HepG2 (cell line): ENCODE results near the gene CCDC33. TPM values are rescaled to one million over a fixed set of nuclear protein-coding genes. Genes with fewer than 3 reads are reported as not detected.
A peak's percentile ranks its signal among the peaks of the same experiment; 100 is the strongest.

Experiments used
- ATAC-seq: fragments of 200-7000 bp; cut with Tn5 transposase; 3 replicates; pipeline ENCODE4 v1.9.1; 2020; ENCODE audit warnings: mild to moderate bottlenecking, moderate library complexity
- BruUV-seq: library from RNA; stranded (reverse); fragments of 400-500 nt; replicated peaks from 2 replicates; lab custom pipeline; 2021; lab: Mats Ljungman, UMichigan
- CTCF ChIA-PET: fragments of 300-600 bp; formaldehyde crosslinking; extraction: SDS; loops from one replicate; lab custom pipeline; 2021; ENCODE audit warnings: low total read pairs, inconsistent platforms, low intra/inter-chr PET ratio; lab: Yijun Ruan, JAX
- POLR2A ChIA-PET: fragments of 350-600 bp; sonication (Branson Sonifier 250); formaldehyde crosslinking; loops from one replicate; lab custom pipeline; 2020; ENCODE audit warnings: antibody characterized with exemption, inconsistent platforms; lab: Yijun Ruan, JAX
- DNase-seq: peaks from one replicate; pipeline ENCODE4 v3.0.0-alpha.2; 2015; ENCODE audit warnings: low spot score
- FAIRE-seq: peaks from 3 replicates; lab custom pipeline; 2011; peaks lifted over from hg19 to GRCh38; lab: Jason Lieb, UNC
- H2AFZ ChIP-seq: one replicate; pipeline ENCODE4 v1.6.1; 2011; ENCODE audit warnings: low read length, inconsistent platforms
- H3K27ac ChIP-seq: fragments of 300-600 bp; 3 replicates; pipeline ENCODE4 v1.8.0; 2011; ENCODE audit warnings: mixed run types, mild to moderate bottlenecking, mixed read lengths, low read length, inconsistent platforms; ENCODE audit not compliant: insufficient read depth; ENCODE audit errors: extremely low read length
- H3K27me3 ChIP-seq, 2 experiments: fragments of 200-600 bp in 1 of 2; 2 replicates in 1 of 2; 3 replicates in 1 of 2; pipeline versions ENCODE4 v1.6.0 to v1.8.0; 2011; ENCODE audit warnings: low read length in 2 of 2, mild to moderate bottlenecking in 2 of 2, moderate library complexity in 2 of 2, inconsistent platforms in 1 of 2; ENCODE audit not compliant: insufficient read depth in 2 of 2, control insufficient read depth in 1 of 2
- H3K36me3 ChIP-seq, 2 experiments: fragments of 200-600 bp in 1 of 2; replicated peaks in 1 of 2; 2 replicates in 1 of 2; 3 replicates in 1 of 2; pipeline versions ENCODE4 v1.5.1 to v1.8.0; 2011; ENCODE audit warnings: low read length in 2 of 2, inconsistent platforms in 1 of 2; ENCODE audit not compliant: insufficient read depth in 2 of 2, control insufficient read depth in 1 of 2
- H3K4me1 ChIP-seq: 2 replicates; pipeline ENCODE4 v1.5.1; 2012; ENCODE audit warnings: low read length, inconsistent platforms; ENCODE audit not compliant: insufficient read depth
- H3K4me2 ChIP-seq: 2 replicates; pipeline ENCODE4 v1.6.0; 2011; ENCODE audit warnings: low read depth, low read length, inconsistent platforms
- H3K4me3 ChIP-seq, 3 experiments: fragments of 200-600 bp in 1 of 3; sonication (generic), shearing (Covaris generic) in 1 of 3; replicated peaks in 1 of 3; 2 replicates each; pipeline ENCODE4 v1.5.1; 2011 to 2016; ENCODE audit warnings: low read length in 3 of 3, inconsistent platforms in 2 of 3, low read depth in 2 of 3, mild to moderate bottlenecking in 2 of 3, control low read depth in 1 of 3, mixed read lengths in 1 of 3; ENCODE audit not compliant: insufficient read depth in 1 of 3
- H3K79me2 ChIP-seq: one replicate; pipeline ENCODE4 v1.6.1; 2011; ENCODE audit warnings: low read length, inconsistent platforms; ENCODE audit not compliant: insufficient read depth
- H3K9ac ChIP-seq: 2 replicates; pipeline ENCODE4 v1.6.0; 2011; ENCODE audit warnings: mild to moderate bottlenecking, low read depth, low read length, inconsistent platforms; ENCODE audit not compliant: insufficient read depth
- H3K9me3 ChIP-seq: 2 replicates; pipeline ENCODE4 v1.5.1; 2012; ENCODE audit warnings: mild to moderate bottlenecking, low read length
- H4K20me1 ChIP-seq: 2 replicates; pipeline ENCODE4 v1.6.0; 2011; ENCODE audit warnings: inconsistent platforms, mild to moderate bottlenecking, low read length, moderate library complexity; ENCODE audit not compliant: insufficient read depth
- AGO1 ChIP-seq: fragments of 200-400 bp; formaldehyde crosslinking; IDR thresholded peaks from 2 replicates; pipeline ENCODE4 v1.6.1; 2017; ENCODE audit warnings: mild to moderate bottlenecking, low read depth, low read length, moderate library complexity; ENCODE audit not compliant: poor library complexity, severe bottlenecking
- CERS6 ChIP-seq: sonication (generic); formaldehyde crosslinking; IDR thresholded peaks from 2 replicates; pipeline ENCODE4 v1.5.0; 2020; ENCODE audit warnings: missing genetic modification reagents
- CREB3 ChIP-seq: sonication (generic); formaldehyde crosslinking; IDR thresholded peaks from 2 replicates; pipeline ENCODE4 v1.5.0; 2020; ENCODE audit warnings: missing genetic modification reagents
- CREBL2 ChIP-seq: sonication (generic); formaldehyde crosslinking; IDR thresholded peaks from 2 replicates; pipeline ENCODE4 v1.8.1; 2023; ENCODE audit warnings: missing genetic modification reagents, mild to moderate bottlenecking, borderline replicate concordance
- GMEB1 ChIP-seq: sonication (generic); formaldehyde crosslinking; IDR thresholded peaks from 2 replicates; pipeline ENCODE4 v1.5.1; 2020; ENCODE audit warnings: missing genetic modification reagents, mild to moderate bottlenecking, borderline replicate concordance
- NR2F2 ChIP-seq: IDR thresholded peaks from 2 replicates; pipeline ENCODE4 v1.6.1; 2012; ENCODE audit warnings: low read depth, inconsistent platforms, borderline replicate concordance
- SPEN ChIP-seq: sonication (generic); formaldehyde crosslinking; IDR thresholded peaks from 2 replicates; pipeline ENCODE4 v1.5.1; 2020; ENCODE audit warnings: low read depth, mild to moderate bottlenecking, missing genetic modification reagents
- SRSF1 ChIP-seq: fragments of 200-400 bp; formaldehyde crosslinking; optimal IDR thresholded peaks from 2 replicates; pipeline ENCODE3; 2017; ENCODE audit warnings: mild to moderate bottlenecking, low read depth, low read length, moderate library complexity
- SRY ChIP-seq: sonication (generic); formaldehyde crosslinking; IDR thresholded peaks from 2 replicates; pipeline ENCODE4 v1.8.0; 2022; ENCODE audit warnings: mild to moderate bottlenecking, missing genetic modification reagents
- ZBTB3 ChIP-seq: sonication (generic); formaldehyde crosslinking; IDR thresholded peaks from 2 replicates; pipeline ENCODE4 v1.4.0; 2020; ENCODE audit warnings: low read depth, mild to moderate bottlenecking, moderate library complexity, missing genetic modification reagents, borderline replicate concordance
- ZFP82 ChIP-seq: sonication (generic); formaldehyde crosslinking; IDR thresholded peaks from 2 replicates; pipeline ENCODE4 v1.5.1; 2020; ENCODE audit warnings: mild to moderate bottlenecking, missing genetic modification reagents, borderline replicate concordance
- ZNF292 ChIP-seq: sonication (generic); formaldehyde crosslinking; IDR thresholded peaks from 2 replicates; pipeline ENCODE4 v1.8.1; 2022; ENCODE audit warnings: mild to moderate bottlenecking, low read depth, missing genetic modification reagents, borderline replicate concordance
- ZNF501 ChIP-seq: sonication (generic); formaldehyde crosslinking; IDR thresholded peaks from 2 replicates; pipeline ENCODE4 v1.5.1; 2020; ENCODE audit warnings: mild to moderate bottlenecking, moderate library complexity, missing genetic modification reagents
- WGBS: methylation state at CpG from one replicate; pipeline ENCODE4 v1.1.6; 2017; ENCODE audit warnings: low lambda C conversion rate; 5-methylcytosine and 5-hydroxymethylcytosine counted together
- in situ Hi-C: cut with HindIII; loops from 2 replicates; pipeline ENCODE4 v1.10.0; 2017; ENCODE audit warnings: low pct_unique_long_range_greater_than_20kb; ENCODE audit not compliant: extremely low pct_ligation_motif_present
- intact Hi-C: fragments of 100-400 bp; cut with micrococcal nuclease; formaldehyde crosslinking; loops from one replicate; pipeline ENCODE4 v1.10.0; 2022; ENCODE audit not compliant: unreplicated experiment
- polyA plus RNA-seq, 8 experiments: library from polyadenylated mRNA; depleted of rRNA in 3 of 8; stranded (reverse) in 7 of 8; unstranded in 1 of 8; fragments of >200 nt; fragmentation: Illumina TruSeq in 4 of 8; extraction: Trizol in 4 of 8; gene quantifications; 2 replicates each; pipeline versions ENCODE4 v1.2.1 to v1.2.3, GENCODE V29; 2011 to 2016; ENCODE audit warnings: low read depth in 4 of 8, missing spikeins in 1 of 8, mixed read lengths in 1 of 8; ENCODE audit not compliant: insufficient read depth in 1 of 8
- total RNA-seq, 5 experiments: library from RNA; depleted of rRNA; stranded (reverse); fragments of >200 nt; fragmentation: Illumina TruSeq; extraction: Trizol; gene quantifications; 2 replicates each; pipeline ENCODE4 v1.2.3, GENCODE V29; 2016; ENCODE audit warnings: low read depth in 1 of 5
- TF ChIP-seq, protein P1 (sequence below): sonication (generic); formaldehyde crosslinking; IDR thresholded peaks from 2 replicates; pipeline ENCODE4 v1.4.0; 2020; ENCODE audit warnings: missing genetic modification reagents, mild to moderate bottlenecking, borderline replicate concordance

Gene CCDC33
- total and polyA plus RNA-seq, 2 of the 13 experiments (the other 11 are each of a cell fraction or from before 2014, with no cell fraction given), result 0.30 TPM; not detected in 1

GRCh38 chr15:74373731-74374647, 137.9 kb downstream of the CCDC33 start:
- CTCF ChIA-PET, result interaction anchor here (1.0 to 3.5 kb wide), 8 partner anchors 8 to 258 kb away, joined by 3 to 41 read pairs (median 10); partner anchors contain the start of gene UBL7
- peak overlapping the region; percentile 97 for H3K4me2 ChIP-seq
- no peak overlapping the region for H3K9ac ChIP-seq
- peak; percentile 96 for ATAC-seq
- 0% methylated on average over 6 of the region's 62 CpGs for WGBS
- H3K4me1 ChIP-seq, result peaks cover 32% of the 10 kb centered on the region
- no peaks in the 10 kb centered on the region for H3K79me2 ChIP-seq
- H4K20me1 ChIP-seq, result no peaks in the 10 kb centered on the region
- no peaks in the 10 kb centered on the region for H3K9me3 ChIP-seq
- intact Hi-C loops, result loop anchor here (1.0 to 5.0 kb wide), 2 partner anchors 243 to 258 kb away; partner anchors contain the start of gene CLK3
- H3K27ac ChIP-seq, result no peak overlapping the region
- POLR2A ChIA-PET, result interaction anchor here (0.6 to 1.2 kb wide), 4 partner anchors 66 to 313 kb away, joined by 3 to 4 read pairs (median 3); no protein-coding TSS in a partner anchor
- no peak overlapping the region for H2AFZ ChIP-seq
- BruUV-seq, result no TSS peak
- in situ Hi-C loops, result loop anchor here (5.0 kb wide), 2 partner anchors 248 to 393 kb away; no protein-coding TSS in a partner anchor
- peaks cover 0 to 32% of the 10 kb centered on the region in 2 experiments; a peak in 4 of 5 replicates for H3K27me3 ChIP-seq
- DNase-seq, result peak; percentile 83
- H3K4me3 ChIP-seq, result peak overlapping the region; percentile 62 to 77 (median 66)
- peak; percentile 83 for FAIRE-seq
- no peaks in the 10 kb centered on the region for H3K36me3 ChIP-seq
- TF ChIP-seq ZBTB3 (no peak), SRSF1 (no peak), SRY (no peak), NR2F2 (no peak), ZNF292 (no peak), CERS6 (CRISPR knock-in tag) (no peak), AGO1 (peak; percentile 61), ZFP82 (CRISPR knock-in tag) (no peak), GMEB1 (CRISPR knock-in tag) (no peak), CREBL2 (CRISPR knock-in tag) (0 out of 2 replicates have a peak, but pooled peaks have one; percentile 32), SPEN (CRISPR knock-in tag) (peak; percentile 56; the same call in 1 of the 2 replicates), ZNF501 (no peak), CREB3 (CRISPR knock-in tag) (0 out of 2 replicates have a peak, but pooled peaks have one; percentile 40)
- TF ChIP-seq, protein P1, sequence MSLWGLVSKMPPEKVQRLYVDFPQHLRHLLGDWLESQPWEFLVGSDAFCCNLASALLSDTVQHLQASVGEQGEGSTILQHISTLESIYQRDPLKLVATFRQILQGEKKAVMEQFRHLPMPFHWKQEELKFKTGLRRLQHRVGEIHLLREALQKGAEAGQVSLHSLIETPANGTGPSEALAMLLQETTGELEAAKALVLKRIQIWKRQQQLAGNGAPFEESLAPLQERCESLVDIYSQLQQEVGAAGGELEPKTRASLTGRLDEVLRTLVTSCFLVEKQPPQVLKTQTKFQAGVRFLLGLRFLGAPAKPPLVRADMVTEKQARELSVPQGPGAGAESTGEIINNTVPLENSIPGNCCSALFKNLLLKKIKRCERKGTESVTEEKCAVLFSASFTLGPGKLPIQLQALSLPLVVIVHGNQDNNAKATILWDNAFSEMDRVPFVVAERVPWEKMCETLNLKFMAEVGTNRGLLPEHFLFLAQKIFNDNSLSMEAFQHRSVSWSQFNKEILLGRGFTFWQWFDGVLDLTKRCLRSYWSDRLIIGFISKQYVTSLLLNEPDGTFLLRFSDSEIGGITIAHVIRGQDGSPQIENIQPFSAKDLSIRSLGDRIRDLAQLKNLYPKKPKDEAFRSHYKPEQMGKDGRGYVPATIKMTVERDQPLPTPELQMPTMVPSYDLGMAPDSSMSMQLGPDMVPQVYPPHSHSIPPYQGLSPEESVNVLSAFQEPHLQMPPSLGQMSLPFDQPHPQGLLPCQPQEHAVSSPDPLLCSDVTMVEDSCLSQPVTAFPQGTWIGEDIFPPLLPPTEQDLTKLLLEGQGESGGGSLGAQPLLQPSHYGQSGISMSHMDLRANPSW (CRISPR knock-in tag), result no peak
